Progenitor cell of endocrine pancreas (in vitro differentiated cells): Measurements from ENCODE around the gene ATF6. TPM values are rescaled to one million over a fixed set of nuclear protein-coding genes. Genes with fewer than 3 reads are reported as not detected.

Experiments
- DNase-seq: peaks from one replicate; pipeline ENCODE4 v3.0.0; 2021; ENCODE audit warnings: low spot score; ENCODE audit not compliant: unreplicated experiment
- H3K27ac Mint-ChIP-seq: 2 replicates; pipeline ENCODE4 v1.8.0; 2021; ENCODE audit warnings: mild to moderate bottlenecking, moderate library complexity, mixed read lengths
- H3K27me3 Mint-ChIP-seq: 2 replicates; pipeline ENCODE4 v1.8.0; 2021; ENCODE audit warnings: mixed read lengths
- H3K36me3 Mint-ChIP-seq: 2 replicates; pipeline ENCODE4 v1.8.0; 2022; ENCODE audit warnings: mixed read lengths; ENCODE audit not compliant: insufficient read depth
- H3K4me1 Mint-ChIP-seq: 2 replicates; pipeline ENCODE4 v1.8.0; 2021; ENCODE audit warnings: low read depth, mixed read lengths
- H3K4me3 Mint-ChIP-seq: 2 replicates; pipeline ENCODE4 v1.8.0; 2021; ENCODE audit warnings: low read depth, mild to moderate bottlenecking, moderate library complexity, mixed read lengths
- H3K9me3 Mint-ChIP-seq: 2 replicates; pipeline ENCODE4 v1.8.0; 2021; ENCODE audit warnings: low read depth, mixed read lengths
- total RNA-seq: library from RNA; stranded (reverse); gene quantifications from 2 replicates; pipeline ENCODE4 v1.2.1, GENCODE V29; 2021
- TF ChIP-seq, protein P1 (sequence below): fragments of 200-600 bp; sonication (generic); IDR thresholded peaks from one replicate; pipeline ENCODE4 v1.5.0; 2021; ENCODE audit warnings: antibody characterized with exemption, mild to moderate bottlenecking; ENCODE audit not compliant: unreplicated experiment

ATF6 gene
- total RNA-seq, 1 donor from 2014 or later = 20.4 TPM

DNA sequence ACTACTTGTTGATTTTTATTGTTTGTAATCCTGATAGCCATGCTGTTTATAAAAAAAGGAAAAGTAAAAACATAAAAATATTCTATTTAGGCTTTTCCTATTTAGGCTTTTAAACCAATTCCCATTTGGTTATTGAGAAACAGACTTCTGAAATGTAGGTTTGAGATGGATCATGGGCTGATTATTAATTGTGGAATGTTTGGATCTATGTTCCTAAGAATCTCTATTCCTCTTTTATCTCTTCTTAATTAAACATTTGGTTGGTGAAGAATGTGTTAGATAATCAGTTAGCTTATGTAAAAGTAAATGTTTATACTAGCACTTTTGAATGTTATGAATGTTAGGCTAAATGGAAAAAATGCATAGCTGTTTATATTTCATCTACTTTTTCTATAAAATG, 97.4 kb downstream of the ATF6 start:
- no peaks in the 10 kb centered on the region for H3K9me3 Mint-ChIP-seq
- TF ChIP-seq, protein P1, sequence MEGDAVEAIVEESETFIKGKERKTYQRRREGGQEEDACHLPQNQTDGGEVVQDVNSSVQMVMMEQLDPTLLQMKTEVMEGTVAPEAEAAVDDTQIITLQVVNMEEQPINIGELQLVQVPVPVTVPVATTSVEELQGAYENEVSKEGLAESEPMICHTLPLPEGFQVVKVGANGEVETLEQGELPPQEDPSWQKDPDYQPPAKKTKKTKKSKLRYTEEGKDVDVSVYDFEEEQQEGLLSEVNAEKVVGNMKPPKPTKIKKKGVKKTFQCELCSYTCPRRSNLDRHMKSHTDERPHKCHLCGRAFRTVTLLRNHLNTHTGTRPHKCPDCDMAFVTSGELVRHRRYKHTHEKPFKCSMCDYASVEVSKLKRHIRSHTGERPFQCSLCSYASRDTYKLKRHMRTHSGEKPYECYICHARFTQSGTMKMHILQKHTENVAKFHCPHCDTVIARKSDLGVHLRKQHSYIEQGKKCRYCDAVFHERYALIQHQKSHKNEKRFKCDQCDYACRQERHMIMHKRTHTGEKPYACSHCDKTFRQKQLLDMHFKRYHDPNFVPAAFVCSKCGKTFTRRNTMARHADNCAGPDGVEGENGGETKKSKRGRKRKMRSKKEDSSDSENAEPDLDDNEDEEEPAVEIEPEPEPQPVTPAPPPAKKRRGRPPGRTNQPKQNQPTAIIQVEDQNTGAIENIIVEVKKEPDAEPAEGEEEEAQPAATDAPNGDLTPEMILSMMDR = no peak
- no peak overlapping the region for H3K4me3 Mint-ChIP-seq
- H3K4me1 Mint-ChIP-seq = no peaks in the 10 kb centered on the region
- H3K36me3 Mint-ChIP-seq = peaks cover 5% of the 10 kb centered on the region
- no peak overlapping the region for H3K27ac Mint-ChIP-seq
- H3K27me3 Mint-ChIP-seq = no peaks in the 10 kb centered on the region
- DNase-seq = no peak

GRCh38 chr1:161864577-161864976, 98.5 kb downstream of the ATF6 start:
- H3K4me1 Mint-ChIP-seq = no peaks in the 10 kb centered on the region
- H3K27me3 Mint-ChIP-seq = no peaks in the 10 kb centered on the region
- no peak overlapping the region for H3K27ac Mint-ChIP-seq
- no peak for DNase-seq
- TF ChIP-seq, protein P1 = no peak
- H3K9me3 Mint-ChIP-seq = no peaks in the 10 kb centered on the region
- H3K4me3 Mint-ChIP-seq = no peak overlapping the region
- peaks cover 5% of the 10 kb centered on the region for H3K36me3 Mint-ChIP-seq

DNA sequence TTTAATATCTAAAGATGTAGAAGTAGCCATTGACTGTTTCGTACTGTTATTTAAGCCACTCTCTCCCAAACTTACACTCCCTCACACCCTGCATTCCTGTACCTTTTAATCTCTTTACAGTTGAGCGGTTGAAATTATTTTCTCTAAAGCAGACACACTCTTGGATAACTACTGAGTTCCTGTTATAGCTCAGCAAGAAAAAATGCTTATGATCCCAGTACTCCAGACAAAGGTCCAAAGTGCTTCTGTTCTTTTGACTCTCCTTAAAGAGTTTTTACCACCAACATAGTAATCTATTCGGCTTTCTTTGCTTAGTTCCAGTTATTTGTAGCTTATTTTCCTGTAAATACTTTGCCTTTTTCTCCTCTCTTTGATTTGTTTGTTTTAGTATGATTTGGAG, 100.1 kb downstream of the ATF6 start:
- no peak overlapping the region for H3K4me3 Mint-ChIP-seq
- peaks cover 5% of the 10 kb centered on the region for H3K36me3 Mint-ChIP-seq
- H3K27me3 Mint-ChIP-seq = no peaks in the 10 kb centered on the region
- peaks cover 5% of the 10 kb centered on the region for H3K4me1 Mint-ChIP-seq
- TF ChIP-seq, protein P1 = no peak
- no peaks in the 10 kb centered on the region for H3K9me3 Mint-ChIP-seq
- DNase-seq = no peak
- H3K27ac Mint-ChIP-seq = no peak overlapping the region

DNA sequence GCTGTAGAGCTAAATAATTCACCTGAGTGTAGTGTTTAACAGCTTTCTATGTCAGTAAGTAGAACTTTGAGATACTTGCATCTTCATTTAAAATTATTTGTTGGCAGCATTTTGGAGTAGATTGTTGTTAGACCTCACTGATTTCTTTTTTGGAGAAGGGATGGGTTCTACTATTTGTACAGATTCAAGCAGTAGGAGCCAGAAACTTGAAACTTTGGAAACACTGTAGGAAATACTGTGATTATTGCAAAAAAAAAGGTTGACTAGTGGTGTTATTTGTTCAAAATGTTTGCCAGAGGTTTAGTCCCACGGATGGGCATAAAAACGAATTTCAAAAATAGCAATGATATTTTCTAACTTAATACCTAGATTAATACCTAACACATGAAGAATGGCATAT, 102.7 kb downstream of the ATF6 start:
- no peak for DNase-seq
- TF ChIP-seq, protein P1 = no peak
- no peak overlapping the region for H3K27ac Mint-ChIP-seq
- H3K36me3 Mint-ChIP-seq = peaks cover 7% of the 10 kb centered on the region
- no peaks in the 10 kb centered on the region for H3K27me3 Mint-ChIP-seq
- peaks cover 14% of the 10 kb centered on the region for H3K4me1 Mint-ChIP-seq
- H3K4me3 Mint-ChIP-seq = no peak overlapping the region
- peaks cover 4% of the 10 kb centered on the region for H3K9me3 Mint-ChIP-seq

DNA sequence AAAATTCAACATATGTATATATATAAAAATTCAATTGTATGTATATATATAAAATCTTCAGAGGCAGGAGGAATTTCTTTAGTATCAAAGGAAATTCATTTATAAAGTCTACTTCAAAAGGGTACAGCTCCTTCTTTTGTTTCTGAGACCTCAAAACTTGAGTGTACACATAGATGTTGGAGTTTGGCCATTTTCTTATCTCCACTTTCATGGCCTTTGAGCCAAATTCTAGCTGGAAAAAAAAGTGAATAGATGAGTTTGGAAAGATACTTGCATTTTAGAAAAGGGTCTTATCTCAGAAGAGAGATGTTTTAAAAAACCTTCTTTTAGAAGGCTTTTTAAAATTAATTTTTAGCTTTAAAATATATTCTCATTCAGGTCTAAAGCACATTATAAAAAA, 103.2 kb downstream of the ATF6 start:
- H3K9me3 Mint-ChIP-seq = peaks cover 4% of the 10 kb centered on the region
- H3K4me3 Mint-ChIP-seq = no peak overlapping the region
- TF ChIP-seq, protein P1 = no peak
- H3K4me1 Mint-ChIP-seq = peaks cover 14% of the 10 kb centered on the region
- H3K27ac Mint-ChIP-seq = no peak overlapping the region
- no peak for DNase-seq
- peaks cover 7% of the 10 kb centered on the region for H3K36me3 Mint-ChIP-seq
- no peaks in the 10 kb centered on the region for H3K27me3 Mint-ChIP-seq

- peaks cover 4% of the 10 kb centered on the region for H3K9me3 Mint-ChIP-seq
- no peak overlapping the region for H3K27ac Mint-ChIP-seq
- H3K27me3 Mint-ChIP-seq = no peaks in the 10 kb centered on the region
- H3K4me1 Mint-ChIP-seq = peaks cover 14% of the 10 kb centered on the region
- H3K4me3 Mint-ChIP-seq = no peak overlapping the region
- TF ChIP-seq, protein P1 = no peak
- H3K36me3 Mint-ChIP-seq = peaks cover 2% of the 10 kb centered on the region
- DNase-seq = no peak
These were observed 106.4 kb downstream of the ATF6 start for GRCh38 chr1:161872506-161872905.
